Measurements from ENCODE around the gene AIG1.
"Not testable (repeated sequence)": the region's sequence is repeated elsewhere in the genome, so short reads cannot be mapped to it uniquely, and the experiment has no call there.

AIG1 gene

DNA sequence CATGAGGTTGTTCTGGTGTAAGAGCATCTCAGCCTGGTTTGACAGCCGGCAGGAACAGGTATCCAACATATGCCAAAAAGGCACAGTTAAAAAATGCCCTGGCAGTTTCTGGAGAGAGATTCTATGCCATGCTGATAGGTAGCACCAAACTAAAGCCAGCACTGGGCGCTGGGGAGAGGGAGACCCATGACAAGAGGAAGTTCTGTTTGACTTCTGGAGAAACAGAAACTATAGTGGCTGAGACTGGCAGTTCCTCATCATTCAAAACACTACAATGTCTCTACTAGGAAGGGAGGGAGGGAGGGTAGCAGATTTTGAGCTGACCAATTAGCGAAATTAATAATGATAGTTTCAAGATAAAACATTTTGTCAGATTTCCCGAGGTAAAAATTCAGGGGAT, 215.7 kb downstream of the AIG1 start:
- DNase-seq (ENCODE audit: low read depth): no peak

GRCh38 chr6:143279385-143279784, 218.7 kb downstream of the AIG1 start:
- peak; percentile 21 for DNase-seq (ENCODE audit: low read depth)

DNA sequence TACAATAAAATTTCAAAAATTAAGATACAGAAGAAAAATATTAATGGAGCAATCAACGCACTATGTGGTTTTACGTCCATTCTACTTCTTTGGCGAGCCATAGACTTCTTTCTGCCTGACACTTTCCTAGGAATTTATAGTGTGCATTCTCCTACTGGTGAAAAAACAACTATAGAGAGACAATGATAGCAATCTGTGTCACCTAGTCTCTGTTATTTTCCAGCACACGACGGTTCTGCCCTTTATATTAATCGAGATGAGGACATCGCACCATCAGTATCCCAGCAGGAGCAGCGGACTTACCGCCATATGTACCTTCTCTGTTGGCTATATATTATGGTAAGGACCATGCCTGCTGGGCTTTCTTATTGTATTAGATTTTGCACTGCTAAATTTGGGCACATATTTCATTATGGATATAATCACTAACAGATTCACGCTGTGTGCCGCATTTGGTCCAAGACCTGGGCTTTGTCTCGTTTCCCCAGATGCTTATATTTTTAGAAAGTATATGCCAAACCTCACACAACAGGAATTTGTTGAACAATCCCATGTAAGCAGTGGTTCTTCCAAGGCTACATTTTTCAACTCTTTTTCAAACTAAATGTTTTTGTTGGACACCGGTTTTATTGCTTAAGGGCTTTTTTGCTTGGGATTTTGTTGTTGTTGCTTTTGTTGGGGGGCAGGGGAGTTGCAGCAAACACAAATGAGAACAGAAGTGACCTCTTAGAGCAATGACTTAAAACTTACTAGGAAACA, 223.4 kb downstream of the AIG1 start:
- DNase-seq (ENCODE audit: low read depth): no peak

DNA sequence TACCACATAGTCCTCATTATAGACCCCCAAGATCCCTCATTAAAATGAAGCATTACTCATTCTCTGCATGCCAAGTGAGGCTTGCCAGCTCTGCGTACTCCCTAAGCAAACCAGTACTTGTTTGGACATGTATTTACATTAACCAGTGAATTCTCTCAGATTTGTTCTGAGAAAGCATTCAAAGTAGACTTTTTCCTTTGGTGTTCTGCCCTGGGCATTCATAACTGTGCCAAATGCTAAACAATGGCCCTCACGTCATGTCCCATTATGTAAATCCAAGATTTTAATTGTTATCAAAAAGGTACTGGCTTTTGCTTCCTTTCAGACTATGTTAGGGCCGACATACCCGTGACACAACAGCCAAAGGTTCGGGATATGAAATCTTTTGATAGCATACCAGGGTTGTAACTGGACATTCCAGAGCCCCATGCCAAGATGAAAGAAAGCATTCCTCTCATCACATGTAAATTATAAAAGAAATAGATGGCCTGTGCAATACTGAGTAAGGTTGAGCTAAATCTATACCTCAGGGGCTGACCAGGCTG, 225.6 kb downstream of the AIG1 start:
- DNase-seq (ENCODE audit: low read depth): peak; percentile 51

- DNase-seq (ENCODE audit: low read depth): no peak
These were observed 228.2 kb downstream of the AIG1 start for GRCh38 chr6:143288923-143289322.

- no peak for DNase-seq (ENCODE audit: low read depth)
These were observed 229.5 kb downstream of the AIG1 start for GRCh38 chr6:143290206-143290605.

DNA sequence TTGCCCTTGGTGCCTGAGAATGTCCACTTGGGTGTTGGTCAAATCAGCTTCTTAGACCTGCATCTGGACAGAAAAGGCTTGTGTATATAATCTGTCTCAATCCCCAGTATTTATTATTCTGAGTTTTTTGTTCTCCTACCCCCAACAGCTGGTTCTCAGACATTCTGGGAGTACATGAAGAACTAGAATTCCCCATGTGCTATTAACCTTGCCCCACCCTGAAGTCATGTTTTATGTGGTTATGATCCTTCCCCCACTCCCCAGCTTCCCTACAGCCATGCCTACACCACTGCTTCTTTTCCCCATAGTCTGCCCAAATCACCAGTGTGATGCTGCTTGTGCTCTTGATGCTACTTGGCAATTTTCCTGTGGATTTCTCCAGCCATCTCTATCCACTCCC, 232.8 kb downstream of the AIG1 start:
- DNase-seq (ENCODE audit: low read depth): no peak

GRCh38 chr6:143294265-143294860, 233.7 kb downstream of the AIG1 start:
- DNase-seq (ENCODE audit: low read depth): no peak

DNA sequence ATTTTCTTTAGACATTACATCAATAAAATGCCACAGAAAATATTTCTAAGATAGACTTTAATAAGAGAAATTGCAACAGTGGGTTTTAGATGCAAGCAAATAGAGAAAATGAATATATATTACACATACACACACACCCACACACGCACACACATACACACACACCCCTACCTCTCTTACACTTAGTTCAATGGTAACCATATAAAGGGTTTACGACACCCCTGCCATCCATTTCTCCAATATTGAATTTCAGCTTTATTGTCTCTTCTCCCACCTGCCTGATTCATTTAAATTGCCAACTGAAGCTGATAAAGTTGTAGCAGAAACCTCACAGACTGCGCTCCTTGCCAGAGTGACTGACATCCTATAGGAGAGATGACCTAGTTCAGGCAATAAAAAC, 235.2 kb downstream of the AIG1 start:
- no peak for DNase-seq (ENCODE audit: low read depth)

DNA sequence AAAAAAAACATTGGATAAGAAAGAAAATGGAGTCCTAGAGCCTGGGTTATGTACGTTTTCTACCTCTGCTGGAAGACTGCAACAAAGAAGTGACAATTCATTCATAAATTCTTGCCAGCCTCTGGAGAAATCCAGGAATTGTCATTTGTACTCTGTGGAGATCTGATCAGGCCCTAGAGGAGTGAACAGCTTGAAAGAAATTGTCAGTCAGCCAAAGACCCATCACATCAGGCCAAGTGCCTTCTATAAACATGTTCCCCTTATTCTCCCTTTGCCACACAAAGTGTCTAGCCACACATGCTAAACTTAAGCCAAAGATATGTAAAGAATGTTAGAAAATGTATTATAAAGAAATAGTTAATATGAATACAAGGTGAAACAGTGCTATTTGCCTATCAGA, 237.4 kb downstream of the AIG1 start:
- DNase-seq (ENCODE audit: low read depth): no peak

DNA sequence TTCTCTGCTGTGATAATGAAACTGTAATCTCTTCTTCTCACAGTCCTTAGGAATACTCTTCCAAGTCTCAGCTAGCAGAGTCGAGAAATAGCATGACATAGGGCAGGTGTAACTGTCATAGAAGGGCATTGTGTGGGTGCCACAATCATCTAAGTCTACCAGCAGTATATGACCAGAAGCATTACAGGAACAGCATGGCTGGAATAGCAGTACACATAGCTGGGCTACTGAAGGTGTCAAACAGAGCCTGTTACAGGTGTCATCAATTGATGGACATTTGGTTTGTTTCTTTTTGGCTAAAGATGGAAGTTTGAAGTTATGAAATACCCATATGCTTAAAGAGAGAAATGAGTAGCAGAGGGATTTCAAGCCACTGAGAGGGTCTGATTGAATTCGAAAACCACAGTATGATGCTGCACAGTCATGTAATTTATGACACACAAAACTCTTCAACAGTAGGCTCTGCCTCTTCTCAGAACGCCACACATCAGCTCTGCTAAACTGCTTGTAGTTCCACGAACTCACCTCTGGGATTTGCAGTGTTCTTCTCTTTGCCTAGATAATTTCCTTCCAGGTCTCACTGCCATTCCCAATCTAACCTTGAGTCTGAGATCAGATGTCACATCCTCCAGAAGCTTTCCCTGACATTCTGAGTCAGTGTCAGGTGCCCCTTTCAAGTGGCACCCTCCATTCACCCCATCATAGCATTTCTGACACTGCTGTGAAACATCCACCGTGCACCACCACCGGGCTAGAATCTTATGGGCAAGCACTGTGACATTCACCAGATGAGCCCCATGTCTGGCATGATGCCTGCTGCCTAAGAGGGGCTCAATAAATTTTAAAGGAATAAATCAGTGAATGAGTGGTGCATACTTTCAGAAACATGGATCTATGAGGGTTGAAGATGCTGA, 238.8 kb downstream of the AIG1 start:
- DNase-seq (ENCODE audit: low read depth): no peak

- DNase-seq (ENCODE audit: low read depth): no peak
These were observed 240.5 kb downstream of the AIG1 start for GRCh38 chr6:143301188-143301587.

DNA sequence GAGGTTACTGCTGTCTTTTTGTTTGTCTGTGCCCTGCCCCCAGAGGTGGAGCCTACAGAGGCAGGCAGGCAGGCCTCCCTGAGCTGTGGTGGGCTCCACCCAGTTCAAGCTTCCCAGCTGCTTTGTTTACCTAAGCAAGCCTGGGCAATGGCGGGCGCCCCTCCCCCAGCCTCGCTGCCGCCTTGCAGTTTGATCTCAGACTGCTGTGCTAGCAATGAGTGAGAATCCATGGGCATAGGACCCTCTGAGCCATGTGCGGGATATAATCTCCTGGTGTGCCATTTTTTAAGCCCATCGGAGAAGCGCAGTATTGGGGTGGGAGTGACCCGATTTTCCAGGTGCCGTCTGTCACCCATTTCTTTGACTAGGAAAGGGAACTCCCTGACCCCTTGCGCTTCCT, 247.1 kb downstream of the AIG1 start:
- DNase-seq (ENCODE audit: low read depth): not testable (repeated sequence)

DNA sequence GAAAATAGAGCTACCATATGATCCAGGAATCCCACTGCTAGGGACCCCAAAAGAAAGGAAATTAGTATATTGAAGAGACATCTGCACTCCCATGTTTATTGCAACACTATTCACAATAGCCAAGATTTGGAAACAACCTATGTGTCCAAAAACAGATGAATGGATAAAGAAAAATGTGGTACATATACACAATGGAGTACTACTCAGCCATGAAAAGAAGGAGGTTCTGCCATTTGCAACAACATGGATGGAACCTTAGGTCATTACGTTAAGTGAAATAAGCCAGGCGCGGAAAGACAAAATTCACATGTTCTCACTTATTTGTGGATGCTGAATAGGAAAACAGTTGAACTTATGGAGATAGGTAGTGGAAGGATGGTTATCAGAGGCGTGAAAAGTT, 252.5 kb downstream of the AIG1 start:
- no peak for DNase-seq (ENCODE audit: low read depth)

- no peak for DNase-seq (ENCODE audit: low read depth)
These were observed 260.9 kb downstream of the AIG1 start for GRCh38 chr6:143321491-143322086.

DNA sequence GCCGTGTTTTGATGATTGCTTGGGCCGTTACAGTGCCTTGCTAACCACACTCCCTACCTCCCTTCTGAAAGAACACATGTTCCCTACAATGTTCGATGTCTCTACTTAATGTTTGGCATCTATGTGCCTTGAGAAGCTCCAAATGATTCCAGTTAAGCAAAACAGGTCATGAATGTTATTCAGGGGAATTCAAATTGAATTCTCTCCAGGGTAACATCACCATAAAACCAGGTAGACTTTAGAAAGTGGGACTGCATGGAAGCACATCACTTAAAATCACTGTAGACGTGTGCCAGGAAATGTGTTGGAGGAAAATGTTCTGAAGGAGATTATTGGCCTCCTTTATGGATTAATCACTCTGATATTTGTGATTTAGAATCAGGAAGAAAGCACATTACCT, 261.7 kb downstream of the AIG1 start:
- no peak for DNase-seq (ENCODE audit: low read depth)

- no peak for DNase-seq (ENCODE audit: low read depth)
These were observed 263.2 kb downstream of the AIG1 start for GRCh38 chr6:143323729-143324470.

DNA sequence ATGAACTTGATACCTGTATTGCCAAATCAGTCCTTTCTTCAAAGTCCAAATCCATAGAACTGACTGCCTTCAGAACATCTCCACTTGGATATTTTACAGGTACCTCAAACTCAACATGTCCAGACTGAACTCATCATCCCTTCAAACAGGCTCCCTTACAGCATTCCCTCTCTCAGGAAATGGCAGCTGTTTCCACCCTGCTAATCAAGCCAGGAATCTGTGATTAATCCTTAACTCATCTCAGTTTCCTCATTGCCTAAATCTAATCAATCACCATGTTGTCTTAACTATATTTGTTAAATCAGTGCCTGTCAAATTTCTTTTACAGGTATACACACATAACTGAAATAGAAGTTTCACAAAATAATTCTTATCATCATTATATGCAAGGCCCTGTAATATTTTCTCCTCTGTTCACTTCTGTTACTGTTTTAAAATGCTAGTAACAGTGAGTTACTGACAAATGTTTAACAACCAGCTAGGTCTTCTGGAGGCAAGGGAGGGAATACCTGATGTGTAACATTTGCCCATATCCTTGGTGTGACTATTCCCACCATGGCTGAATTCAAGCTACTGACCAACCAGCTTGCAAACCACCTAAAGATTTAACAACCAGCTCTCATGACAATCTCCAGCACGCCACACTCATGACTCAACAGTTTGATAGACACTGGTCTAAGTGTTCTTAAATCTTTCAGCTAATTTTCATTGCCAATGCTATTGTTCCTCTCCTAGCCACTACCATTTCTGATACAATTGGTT, 264.9 kb downstream of the AIG1 start:
- peak; percentile 29 for DNase-seq (ENCODE audit: low read depth)

DNA sequence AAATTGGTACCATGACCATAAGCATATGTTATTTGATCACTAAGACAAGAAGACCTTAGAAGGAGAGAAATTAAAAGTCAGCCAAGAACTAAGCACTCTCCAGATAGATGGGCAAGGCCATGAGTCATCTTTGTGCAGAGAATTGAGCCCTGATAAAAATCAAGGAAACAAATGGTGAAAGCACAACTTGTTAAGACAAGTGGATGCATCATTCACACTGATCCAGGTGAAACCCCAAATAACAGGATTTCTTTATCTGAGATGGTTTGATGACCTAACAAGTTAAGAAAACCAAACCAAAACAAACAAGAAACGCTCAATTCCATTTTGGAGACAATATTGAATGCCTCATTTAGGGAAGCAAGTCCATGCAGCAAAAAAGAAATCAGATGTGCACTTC, 268.2 kb downstream of the AIG1 start:
- peak; percentile 38 for DNase-seq (ENCODE audit: low read depth)

- no peak for DNase-seq (ENCODE audit: low read depth)
These were observed 268.6 kb downstream of the AIG1 start for GRCh38 chr6:143329323-143329722.

GRCh38 chr6:143331362-143331761, 270.7 kb downstream of the AIG1 start:
- DNase-seq (ENCODE audit: low read depth): no peak
